GM12872 (cell line): ENCODE data around the gene AGAP2.
A peak's percentile ranks its signal among the peaks of the same experiment; 100 is the strongest.

Source experiments
- CTCF ChIP-seq: IDR thresholded peaks from 3 replicates; pipeline ENCODE4 v1.5.1; 2011; ENCODE audit warnings: low read depth, mild to moderate bottlenecking, low read length, moderate library complexity; ENCODE audit not compliant: insufficient read depth

AGAP2 gene

GRCh38 chr12:57738661-57739237, at the start of gene AGAP2:
Gene AGAP2, minus strand, starts transcription at chr12:57738742. Its CDS starts 496 bp downstream, at chr12:57738246.
- no peak for TF ChIP-seq CTCF

GRCh38 chr12:57783861-57784260, 45.3 kb upstream of the AGAP2 start:
- no peak for TF ChIP-seq CTCF

GRCh38 chr12:57783466-57783801, 44.9 kb upstream of the AGAP2 start:
- no peak for TF ChIP-seq CTCF

GRCh38 chr12:57782608-57783465, 44.3 kb upstream of the AGAP2 start, which contains the start of gene TSFM:
Gene TSFM, plus strand, starts transcription at chr12:57782787. Its CDS starts 15 bp downstream, at chr12:57782802.
- TF ChIP-seq CTCF, result peak; percentile 92

- no peak for TF ChIP-seq CTCF
Measured at GRCh38 chr12:57782243-57782607, 43.7 kb upstream of the AGAP2 start.

- TF ChIP-seq CTCF, result no peak
Measured at GRCh38 chr12:57781801-57782200, 43.3 kb upstream of the AGAP2 start.

- TF ChIP-seq CTCF, result no peak
Measured at GRCh38 chr12:57781244-57781643, 42.7 kb upstream of the AGAP2 start.
